ENCODE results near the gene VEGFB.

DNA sequence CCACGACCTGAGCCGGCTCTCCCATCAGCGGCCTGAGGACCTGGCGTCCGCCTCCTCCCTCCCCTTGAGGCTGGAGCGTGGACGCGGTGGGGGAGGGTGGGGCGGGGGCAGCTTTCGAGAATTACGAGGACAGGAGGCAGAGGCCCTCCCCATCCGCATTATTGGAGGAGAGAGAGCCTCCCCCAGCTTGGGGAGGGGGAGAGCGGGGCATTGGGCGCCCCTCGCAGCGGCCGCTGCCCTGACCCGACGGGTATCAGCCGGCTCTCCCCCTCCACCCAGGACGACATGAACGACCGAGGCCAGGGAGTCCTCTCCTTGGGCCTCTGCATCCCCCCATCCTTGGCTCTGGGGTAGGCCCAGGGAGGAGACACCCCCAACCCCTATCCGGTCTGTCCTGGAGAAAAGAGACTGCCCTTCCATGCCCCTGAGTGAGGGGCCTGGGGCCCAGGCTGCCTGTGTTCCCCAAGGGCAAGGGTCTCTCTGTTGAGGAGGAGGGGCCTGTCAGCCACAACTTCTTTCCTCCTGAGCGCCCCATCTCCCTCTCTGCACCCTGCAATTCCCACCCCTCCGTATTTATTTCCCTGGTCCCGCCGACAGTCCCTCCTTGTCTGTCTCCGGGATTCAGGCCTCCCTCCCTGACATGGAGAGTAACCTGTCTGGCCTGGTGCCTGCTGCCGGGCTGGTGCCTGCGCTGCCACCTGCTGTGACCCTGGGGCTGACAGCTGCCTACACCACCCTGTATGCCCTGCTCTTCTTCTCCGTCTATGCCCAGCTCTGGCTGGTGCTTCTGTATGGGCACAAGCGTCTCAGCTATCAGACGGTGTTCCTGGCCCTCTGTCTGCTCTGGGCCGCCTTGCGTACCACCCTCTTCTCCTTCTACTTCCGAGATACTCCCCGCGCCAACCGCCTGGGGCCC lies 51.8 kb downstream of the VEGFB start:
- TF ChIP-seq, protein P1, sequence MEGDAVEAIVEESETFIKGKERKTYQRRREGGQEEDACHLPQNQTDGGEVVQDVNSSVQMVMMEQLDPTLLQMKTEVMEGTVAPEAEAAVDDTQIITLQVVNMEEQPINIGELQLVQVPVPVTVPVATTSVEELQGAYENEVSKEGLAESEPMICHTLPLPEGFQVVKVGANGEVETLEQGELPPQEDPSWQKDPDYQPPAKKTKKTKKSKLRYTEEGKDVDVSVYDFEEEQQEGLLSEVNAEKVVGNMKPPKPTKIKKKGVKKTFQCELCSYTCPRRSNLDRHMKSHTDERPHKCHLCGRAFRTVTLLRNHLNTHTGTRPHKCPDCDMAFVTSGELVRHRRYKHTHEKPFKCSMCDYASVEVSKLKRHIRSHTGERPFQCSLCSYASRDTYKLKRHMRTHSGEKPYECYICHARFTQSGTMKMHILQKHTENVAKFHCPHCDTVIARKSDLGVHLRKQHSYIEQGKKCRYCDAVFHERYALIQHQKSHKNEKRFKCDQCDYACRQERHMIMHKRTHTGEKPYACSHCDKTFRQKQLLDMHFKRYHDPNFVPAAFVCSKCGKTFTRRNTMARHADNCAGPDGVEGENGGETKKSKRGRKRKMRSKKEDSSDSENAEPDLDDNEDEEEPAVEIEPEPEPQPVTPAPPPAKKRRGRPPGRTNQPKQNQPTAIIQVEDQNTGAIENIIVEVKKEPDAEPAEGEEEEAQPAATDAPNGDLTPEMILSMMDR (IDR thresholded peaks at IDR 0.05) = peak; percentile 6; the same call in 1 of the 3 replicates
- TF ChIP-seq POLR2A (IDR thresholded peaks at IDR 0.05; ENCODE audit: low read length) (no peak), NR3C1 (IDR thresholded peaks at IDR 0.05) (no peak), CBX2 (IDR thresholded peaks at IDR 0.05; ENCODE audit: borderline replicate concordance, low read depth) (no peak), NPAS2 (CRISPR knock-in tag; IDR thresholded peaks at IDR 0.05; ENCODE audit: borderline replicate concordance) (no peak), SREBF2 (IDR thresholded peaks at IDR 0.05) (no peak), RAD21 (conservative IDR thresholded peaks at IDR 0.05 in 1 of 2, IDR thresholded peaks at IDR 0.05 in 1 of 2) (no peak; a peak in 1 of 5 replicates), RCOR1 (IDR thresholded peaks at IDR 0.05; ENCODE audit: low read depth, low read length) (no peak), MAFK (IDR thresholded peaks at IDR 0.05; ENCODE audit: partially characterized antibody) (no peak), CHD4 (IDR thresholded peaks at IDR 0.05; ENCODE audit: borderline replicate concordance) (no peak)

Data from A549 (cell line).